Measurements from ENCODE around the gene MICB.
"Not testable (repeated sequence)": the region's sequence is repeated elsewhere in the genome, so short reads cannot be mapped to it uniquely, and the experiment has no call there.

Gene MICB

DNA sequence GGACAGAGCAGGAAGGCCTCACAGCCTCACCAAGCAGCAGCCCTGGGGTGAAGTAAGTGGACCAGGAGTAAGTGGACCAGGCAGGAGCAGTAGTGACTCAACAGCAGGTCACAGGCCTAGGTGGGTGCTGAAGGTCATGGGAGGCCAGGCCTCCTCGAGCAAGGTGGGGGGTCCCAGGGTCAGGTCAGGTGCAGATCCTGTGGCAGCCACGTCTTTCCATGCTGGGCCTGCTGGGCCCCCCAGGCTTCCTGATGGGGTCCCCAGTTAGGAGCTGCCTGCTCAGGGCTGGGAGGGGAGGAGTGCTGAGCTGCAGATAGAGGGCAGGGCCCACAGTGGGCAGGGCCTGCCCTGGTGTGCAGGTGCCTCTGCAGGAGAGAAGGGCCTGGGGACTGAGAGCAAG is 11.1 kb downstream of the MICB start:
- not testable (repeated sequence) for DNase-seq (ENCODE audit: low read depth, low spot score)

- no peak for DNase-seq (ENCODE audit: low read depth, low spot score)
These were observed 12.1 kb downstream of the MICB start for GRCh38 chr6:31510007-31510406.

GRCh38 chr6:31513456-31514165 is 15.7 kb downstream of the MICB start:
- no peak for DNase-seq (ENCODE audit: low read depth, low spot score)

- DNase-seq (ENCODE audit: low read depth, low spot score) = no peak
These were observed 23.9 kb downstream of the MICB start for GRCh38 chr6:31521835-31522234.

- no peak for DNase-seq (ENCODE audit: low read depth, low spot score)
These were observed 27.6 kb downstream of the MICB start for GRCh38 chr6:31525553-31525931.

DNA sequence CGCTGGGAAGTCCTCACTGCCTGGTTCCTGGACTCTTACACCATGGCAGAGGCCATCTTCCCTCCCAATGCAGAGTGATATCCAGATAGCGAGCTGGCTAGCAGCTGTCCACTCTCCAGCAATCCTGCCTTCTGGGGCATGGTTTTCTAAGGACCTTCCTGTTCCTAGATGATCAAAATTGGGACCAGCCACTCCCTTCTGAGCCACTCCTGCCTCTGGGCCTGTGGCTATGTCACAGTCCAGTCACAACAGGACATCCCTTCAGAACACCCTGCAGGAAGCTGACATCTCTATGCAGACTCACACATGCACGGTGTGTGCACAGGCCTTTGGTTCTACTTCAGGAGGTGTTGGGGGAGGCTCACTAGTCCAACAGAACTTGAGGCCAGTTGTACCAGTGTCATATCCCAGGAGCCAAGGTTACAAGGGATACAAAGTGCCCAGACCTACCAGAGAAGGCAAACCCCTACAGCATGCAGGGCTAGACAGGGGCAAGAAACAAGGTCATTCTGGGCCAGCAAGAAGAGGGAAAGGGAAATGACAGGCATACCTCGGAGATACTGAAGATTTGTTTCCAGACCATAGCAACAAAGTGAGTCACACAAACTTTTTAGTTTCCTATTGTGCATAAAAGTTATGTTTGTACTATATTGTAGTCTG is 28.1 kb downstream of the MICB start:
- no peak for DNase-seq (ENCODE audit: low read depth, low spot score)

DNA sequence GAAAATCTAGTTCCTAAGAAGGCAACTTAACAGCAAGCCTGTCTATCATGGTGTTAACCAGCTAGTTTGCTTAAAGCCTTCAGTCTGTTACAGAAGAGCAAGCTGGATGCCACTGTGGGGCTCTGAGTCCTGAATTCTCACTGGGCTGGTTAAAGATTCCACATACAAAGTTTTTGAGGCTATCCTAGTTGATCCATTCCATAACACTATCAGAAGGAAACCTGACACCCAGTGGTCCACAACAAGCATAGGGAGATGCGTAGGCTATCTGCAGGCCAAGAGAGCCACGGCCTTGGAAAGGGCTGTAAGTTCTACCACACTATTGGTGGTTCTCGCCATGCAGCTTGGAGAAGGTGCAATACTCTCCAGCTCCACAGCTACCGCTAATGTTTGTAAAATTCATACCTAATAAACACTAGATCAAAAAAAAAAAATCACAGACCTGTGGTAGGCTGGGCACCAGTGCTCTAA is 30.4 kb downstream of the MICB start:
- no peak for DNase-seq (ENCODE audit: low read depth, low spot score)

- DNase-seq (ENCODE audit: low read depth, low spot score) = no peak
These were observed 30.9 kb downstream of the MICB start, which contains the start of gene MCCD1 for GRCh38 chr6:31528821-31529328. Gene MCCD1, plus strand, starts transcription at chr6:31528962. Its CDS starts 53 bp downstream, at chr6:31529015.

DNA sequence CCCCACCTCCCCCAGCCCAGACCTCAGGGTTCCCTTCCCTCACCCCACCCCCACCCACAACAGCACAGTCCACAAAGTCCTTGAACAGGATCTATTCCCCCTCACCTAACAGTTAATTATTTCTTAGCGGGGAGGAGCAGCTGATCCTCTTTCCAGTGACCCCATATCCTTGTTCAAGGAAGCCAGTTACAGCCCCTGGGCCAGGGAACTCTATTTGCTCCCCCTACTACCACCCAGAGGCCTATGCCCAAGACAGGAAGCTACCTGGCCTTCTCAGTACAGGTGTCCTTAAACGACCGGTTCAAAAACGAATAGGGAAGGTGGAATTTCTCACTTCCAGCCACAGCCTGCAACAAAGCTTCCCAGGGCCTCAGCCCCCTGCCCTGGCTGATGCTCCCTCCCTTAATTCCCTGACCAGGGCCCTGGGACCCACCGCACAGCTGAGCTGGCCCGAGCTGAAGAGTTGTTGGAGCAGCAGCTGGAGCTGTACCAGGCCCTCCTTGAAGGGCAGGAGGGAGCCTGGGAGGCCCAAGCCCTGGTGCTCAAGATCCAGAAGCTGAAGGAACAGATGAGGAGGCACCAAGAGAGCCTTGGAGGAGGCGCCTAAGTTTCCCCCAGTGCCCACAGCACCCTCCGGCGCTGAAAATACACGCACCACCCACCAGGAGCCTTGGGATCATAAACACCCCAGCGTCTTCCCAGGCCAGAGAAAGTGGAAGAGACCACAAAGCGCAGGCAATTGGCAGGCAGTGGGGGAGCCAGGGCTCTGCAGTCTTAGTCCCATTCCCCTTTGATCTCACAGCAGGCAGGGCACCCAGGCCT is 31.6 kb downstream of the MICB start:
- peak; percentile 28 for DNase-seq (ENCODE audit: low read depth, low spot score)

GRCh38 chr6:31530659-31531058 is 32.7 kb downstream of the MICB start:
- no peak for DNase-seq (ENCODE audit: low read depth, low spot score)

- DNase-seq (ENCODE audit: low read depth, low spot score) = no peak
These were observed 33.2 kb downstream of the MICB start for GRCh38 chr6:31531162-31531561.

GRCh38 chr6:31531771-31532643 is 34.1 kb downstream of the MICB start:
- DNase-seq (ENCODE audit: low read depth, low spot score) = no peak

GRCh38 chr6:31532644-31533454 is 34.9 kb downstream of the MICB start:
- no peak for DNase-seq (ENCODE audit: low read depth, low spot score)

DNA sequence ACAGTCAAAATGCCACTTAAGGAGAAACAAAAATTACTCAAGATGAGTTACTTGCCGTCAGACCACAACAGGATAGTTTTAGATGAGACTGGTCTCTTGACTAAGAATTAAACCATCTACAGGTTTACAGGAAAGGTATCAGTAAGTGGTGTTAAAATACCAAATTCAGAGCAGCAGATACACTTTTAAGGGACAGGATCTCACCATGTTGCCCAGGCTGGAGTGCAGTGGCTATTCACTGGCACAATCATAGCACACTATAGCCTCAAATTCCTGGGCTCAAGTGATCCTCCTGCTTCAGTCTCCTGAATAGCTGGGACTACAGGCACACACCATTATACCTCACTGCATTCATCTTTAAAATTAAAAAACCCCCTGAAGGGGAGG is 35.5 kb downstream of the MICB start:
- no peak for DNase-seq (ENCODE audit: low read depth, low spot score)

DNA sequence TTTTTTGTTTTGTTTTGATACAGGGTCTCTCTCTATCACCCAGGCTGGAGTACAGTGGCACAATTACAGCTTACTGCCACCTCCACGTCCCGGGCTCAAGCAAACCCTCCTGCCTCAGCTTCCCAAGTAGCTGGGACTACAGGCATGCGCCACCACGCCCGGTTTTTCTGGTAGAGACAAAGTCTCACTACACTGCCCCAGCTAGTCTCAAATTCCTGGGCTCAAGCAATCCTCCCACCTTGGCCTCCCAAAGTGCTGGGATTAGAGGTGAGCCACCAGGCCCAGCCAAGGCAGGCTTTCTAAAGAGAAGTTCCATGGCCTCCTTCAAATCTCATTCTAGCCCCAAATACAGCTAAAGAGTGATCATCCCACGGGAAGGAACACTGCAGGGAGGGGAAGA is 36.1 kb downstream of the MICB start:
- DNase-seq (ENCODE audit: low read depth, low spot score) = no peak

- no peak for DNase-seq (ENCODE audit: low read depth, low spot score)
These were observed 36.6 kb downstream of the MICB start for GRCh38 chr6:31534521-31535040.

DNA sequence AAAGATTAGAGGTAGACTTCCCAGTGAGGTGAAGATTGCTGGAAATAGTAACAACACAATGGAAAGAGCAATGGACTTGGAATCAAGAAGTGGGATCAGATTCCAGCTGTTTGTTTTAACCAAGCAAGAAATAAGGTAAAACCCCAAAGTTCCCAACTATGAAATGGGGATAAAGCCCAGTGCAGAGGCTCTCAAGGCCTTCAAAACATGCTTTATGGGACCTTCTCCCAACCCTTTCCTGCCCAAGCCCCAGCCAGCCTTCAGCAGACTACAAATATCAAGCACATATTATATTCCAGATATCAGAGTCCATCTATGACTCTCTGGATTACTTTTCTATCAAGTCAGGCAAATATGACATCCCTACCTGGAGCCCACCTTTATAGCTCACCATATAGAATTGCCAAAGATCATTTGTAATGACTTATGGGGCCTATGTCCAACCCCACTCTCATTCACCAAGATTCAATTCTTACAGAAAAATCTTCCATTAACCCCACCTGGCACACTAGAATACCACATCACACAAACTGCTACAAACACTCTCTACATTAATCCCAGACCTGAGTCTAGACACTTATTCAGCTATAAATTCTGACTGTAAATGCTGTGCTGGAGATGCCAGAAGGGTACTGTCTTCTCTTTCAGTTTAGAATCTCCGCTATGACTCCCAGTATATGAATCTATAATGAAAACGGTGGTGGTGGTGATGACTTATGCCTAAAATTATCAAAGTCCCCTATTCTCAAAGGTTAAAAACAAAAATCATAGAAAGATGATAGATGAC is 37.8 kb downstream of the MICB start:
- no peak for DNase-seq (ENCODE audit: low read depth, low spot score)

GRCh38 chr6:31538805-31539400 is 41.0 kb downstream of the MICB start:
- DNase-seq (ENCODE audit: low read depth, low spot score) = no peak

GRCh38 chr6:31540640-31541039 is 42.7 kb downstream of the MICB start:
- DNase-seq (ENCODE audit: low read depth, low spot score) = no peak

Measured in ELF-1 (cell line).